Parathyroid adenoma (tissue), 2 donors: ENCODE measurements around the gene UBD.

Experiments
- H2AFZ ChIP-seq: fragments of 300-600 bp; sonication (generic); one replicate; pipeline ENCODE4 v1.7.0; 2017; ENCODE audit warnings: antibody characterized with exemption, mild to moderate bottlenecking
- H3K27ac ChIP-seq: fragments of 300-600 bp; sonication (generic); one replicate; pipeline ENCODE4 v1.7.0; 2017
- H3K27me3 ChIP-seq: fragments of 300-600 bp; sonication (generic); one replicate; pipeline ENCODE4 v1.7.0; 2017; ENCODE audit warnings: low read length; ENCODE audit not compliant: control insufficient read depth, insufficient read depth
- H3K36me3 ChIP-seq: fragments of 300-600 bp; sonication (generic); one replicate; pipeline ENCODE4 v1.7.0; 2017; ENCODE audit warnings: low read length; ENCODE audit not compliant: control insufficient read depth, insufficient read depth
- H3K4me1 ChIP-seq: fragments of 300-600 bp; sonication (generic); one replicate; pipeline ENCODE4 v1.7.0; 2017; ENCODE audit warnings: control low read depth
- H3K4me2 ChIP-seq: fragments of 300-600 bp; sonication (generic); one replicate; pipeline ENCODE4 v1.7.0; 2017; ENCODE audit warnings: low read length
- H3K4me3 ChIP-seq: fragments of 300-600 bp; sonication (generic); one replicate; pipeline ENCODE4 v1.7.0; 2017; ENCODE audit warnings: low read depth, low read length
- H3K79me2 ChIP-seq: fragments of 300-600 bp; sonication (generic); one replicate; pipeline ENCODE4 v1.7.0; 2017; ENCODE audit warnings: control low read depth
- H3K9ac ChIP-seq: fragments of 300-600 bp; sonication (generic); one replicate; pipeline ENCODE4 v1.7.0; 2017; ENCODE audit warnings: mild to moderate bottlenecking
- H3K9me3 ChIP-seq: fragments of 300-600 bp; sonication (generic); one replicate; pipeline ENCODE4 v1.7.0; 2017; ENCODE audit warnings: low read length; ENCODE audit not compliant: control insufficient read depth
- TF ChIP-seq, protein P1 (sequence below): fragments of 300-600 bp; sonication (generic); IDR thresholded peaks from one replicate; pipeline ENCODE4 v1.7.0; 2017; ENCODE audit warnings: antibody characterized with exemption, mild to moderate bottlenecking
- donor health status: primary hyperparathyroidism.

Gene UBD

DNA sequence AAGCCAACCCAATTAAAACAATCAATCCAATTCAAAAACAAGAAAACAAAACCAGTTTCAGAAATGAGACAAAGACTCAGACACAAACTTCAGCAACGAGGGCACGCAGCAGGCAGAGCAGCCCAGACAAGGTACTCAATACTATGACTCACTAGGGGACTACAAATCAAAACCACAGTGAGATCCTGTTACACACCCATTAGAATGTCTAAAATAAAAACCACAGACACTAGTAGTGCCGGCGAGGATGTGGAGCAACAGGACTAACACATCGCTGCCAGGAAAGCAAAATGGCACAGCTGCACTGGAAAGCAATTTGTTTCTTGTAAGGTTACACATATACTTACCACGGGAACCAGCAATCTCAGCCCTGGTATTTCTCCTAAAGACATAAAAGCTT lies 43.4 kb downstream of the UBD start:
- no peak overlapping the region for H3K4me2 ChIP-seq
- H3K36me3 ChIP-seq: no peaks in the 10 kb centered on the region
- H3K4me1 ChIP-seq: no peaks in the 10 kb centered on the region
- H3K4me3 ChIP-seq: no peak overlapping the region
- no peaks in the 10 kb centered on the region for H3K79me2 ChIP-seq
- no peaks in the 10 kb centered on the region for H3K27me3 ChIP-seq
- no peak overlapping the region for H3K9ac ChIP-seq
- H3K27ac ChIP-seq: no peak overlapping the region
- H2AFZ ChIP-seq: no peak overlapping the region
- TF ChIP-seq, protein P1, sequence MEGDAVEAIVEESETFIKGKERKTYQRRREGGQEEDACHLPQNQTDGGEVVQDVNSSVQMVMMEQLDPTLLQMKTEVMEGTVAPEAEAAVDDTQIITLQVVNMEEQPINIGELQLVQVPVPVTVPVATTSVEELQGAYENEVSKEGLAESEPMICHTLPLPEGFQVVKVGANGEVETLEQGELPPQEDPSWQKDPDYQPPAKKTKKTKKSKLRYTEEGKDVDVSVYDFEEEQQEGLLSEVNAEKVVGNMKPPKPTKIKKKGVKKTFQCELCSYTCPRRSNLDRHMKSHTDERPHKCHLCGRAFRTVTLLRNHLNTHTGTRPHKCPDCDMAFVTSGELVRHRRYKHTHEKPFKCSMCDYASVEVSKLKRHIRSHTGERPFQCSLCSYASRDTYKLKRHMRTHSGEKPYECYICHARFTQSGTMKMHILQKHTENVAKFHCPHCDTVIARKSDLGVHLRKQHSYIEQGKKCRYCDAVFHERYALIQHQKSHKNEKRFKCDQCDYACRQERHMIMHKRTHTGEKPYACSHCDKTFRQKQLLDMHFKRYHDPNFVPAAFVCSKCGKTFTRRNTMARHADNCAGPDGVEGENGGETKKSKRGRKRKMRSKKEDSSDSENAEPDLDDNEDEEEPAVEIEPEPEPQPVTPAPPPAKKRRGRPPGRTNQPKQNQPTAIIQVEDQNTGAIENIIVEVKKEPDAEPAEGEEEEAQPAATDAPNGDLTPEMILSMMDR: no peak
- H3K9me3 ChIP-seq: no peaks in the 10 kb centered on the region

DNA sequence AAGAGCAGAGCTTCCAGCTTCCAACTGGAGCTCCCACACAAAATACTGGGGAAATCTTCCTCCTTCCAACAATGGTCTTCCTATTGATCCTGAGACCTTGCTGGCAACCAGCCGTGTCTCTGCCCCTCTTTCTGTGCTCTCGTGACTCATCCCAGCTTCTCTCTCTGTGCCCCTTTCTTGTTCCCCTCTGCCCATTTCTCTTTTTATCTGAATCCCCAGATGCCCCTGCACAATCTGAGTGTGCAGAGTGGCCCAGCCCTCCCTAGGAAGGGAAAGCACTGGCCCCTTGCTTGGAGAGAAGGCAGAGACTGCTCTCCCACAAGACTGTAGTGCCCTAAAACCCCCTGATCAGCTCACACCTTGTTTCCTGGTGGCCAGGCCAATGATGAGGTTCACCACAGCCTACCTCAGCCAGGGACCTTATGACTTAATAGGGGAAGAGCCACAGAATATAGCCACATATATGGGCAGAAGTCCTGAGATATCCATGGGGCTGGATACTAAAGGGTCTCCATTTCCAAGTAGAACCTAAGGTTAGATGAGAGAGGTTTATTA lies 48.7 kb downstream of the UBD start:
- Histone ChIP-seq H3K9me3 (no peaks in the 10 kb centered on the region), H3K4me1 (no peaks in the 10 kb centered on the region), H3K9ac (no peak overlapping the region)

DNA sequence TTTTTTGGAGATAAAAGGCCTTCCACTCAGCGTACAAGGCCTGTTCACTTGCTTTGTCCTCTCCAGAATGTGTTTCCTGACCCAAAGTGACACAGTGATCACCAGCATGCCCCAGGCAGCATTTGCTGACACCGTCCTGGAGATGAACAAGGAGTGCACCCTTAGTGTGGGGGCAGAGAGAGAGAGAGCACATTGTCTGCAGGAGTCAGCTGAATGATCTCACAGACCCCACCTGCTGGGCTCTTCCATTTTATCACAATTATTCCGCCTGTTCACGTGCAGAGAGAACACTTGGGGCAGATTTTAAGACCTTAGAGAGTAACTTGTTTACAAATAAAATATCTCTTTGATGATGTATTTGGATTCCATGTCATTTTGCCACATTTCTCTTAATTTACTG lies 49.3 kb downstream of the UBD start:
- Histone ChIP-seq H3K27ac (no peak overlapping the region), H3K4me1 (no peaks in the 10 kb centered on the region), H3K4me3 (no peak overlapping the region), H3K4me2 (no peak overlapping the region), H3K9ac (no peak overlapping the region), H3K9me3 (no peaks in the 10 kb centered on the region), H3K27me3 (no peaks in the 10 kb centered on the region), H2AFZ (no peak overlapping the region), H3K36me3 (no peaks in the 10 kb centered on the region), H3K79me2 (no peaks in the 10 kb centered on the region)
- TF ChIP-seq, protein P1: no peak

More for the DNA sequence above, 48.7 kb downstream of the UBD start:
- no peak overlapping the region for H2AFZ ChIP-seq
- H3K27me3 ChIP-seq: no peaks in the 10 kb centered on the region
- H3K4me3 ChIP-seq: no peak overlapping the region
- TF ChIP-seq, protein P1: no peak
- no peaks in the 10 kb centered on the region for H3K36me3 ChIP-seq
- H3K79me2 ChIP-seq: no peaks in the 10 kb centered on the region
- no peak overlapping the region for H3K27ac ChIP-seq
- no peak overlapping the region for H3K4me2 ChIP-seq

DNA sequence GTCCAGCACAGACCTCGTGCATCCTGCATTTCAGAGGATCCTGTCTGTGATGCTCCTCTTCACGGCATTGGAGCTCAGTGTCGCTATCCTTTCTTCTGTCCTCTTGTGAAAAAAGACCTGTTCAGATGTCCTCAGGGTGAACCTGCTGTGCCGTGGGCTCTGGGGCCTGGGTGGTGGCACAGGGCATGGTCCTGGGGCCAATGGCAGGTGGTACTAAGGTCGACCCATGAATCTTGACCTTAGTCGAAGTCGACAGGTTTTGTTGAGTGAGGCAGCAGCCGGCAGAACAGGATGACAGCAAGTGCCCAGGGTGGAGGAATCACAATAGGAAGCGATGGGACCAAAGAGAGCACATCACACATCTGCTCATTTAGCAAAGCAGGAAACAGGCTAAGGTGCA lies 49.8 kb downstream of the UBD start:
- no peaks in the 10 kb centered on the region for H3K4me1 ChIP-seq
- H3K4me2 ChIP-seq: no peak overlapping the region
- H3K27ac ChIP-seq: no peak overlapping the region
- no peaks in the 10 kb centered on the region for H3K36me3 ChIP-seq
- H3K27me3 ChIP-seq: no peaks in the 10 kb centered on the region
- TF ChIP-seq, protein P1: no peak
- no peak overlapping the region for H2AFZ ChIP-seq
- no peaks in the 10 kb centered on the region for H3K9me3 ChIP-seq
- no peak overlapping the region for H3K9ac ChIP-seq
- H3K4me3 ChIP-seq: no peak overlapping the region
- no peaks in the 10 kb centered on the region for H3K79me2 ChIP-seq

DNA sequence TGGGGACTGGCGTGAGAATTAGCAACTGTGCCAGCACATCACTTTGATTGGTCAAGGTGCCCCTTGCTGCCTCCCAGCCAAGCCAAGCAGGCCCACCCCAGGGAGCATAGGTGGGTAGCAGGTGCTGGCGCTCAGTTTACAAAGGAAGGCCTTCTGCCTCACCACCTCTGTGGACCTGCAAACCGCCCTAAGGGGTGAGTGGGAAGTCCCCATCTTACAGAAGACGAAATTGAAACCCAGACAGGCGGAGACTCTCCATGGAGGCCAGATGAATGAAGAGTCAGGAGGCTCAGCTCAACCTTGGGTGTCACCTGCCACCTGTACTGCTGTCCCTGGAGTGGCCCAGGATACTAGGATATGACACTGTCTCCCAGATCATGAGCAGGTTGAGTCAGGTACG lies 50.3 kb downstream of the UBD start:
- no peak overlapping the region for H3K4me2 ChIP-seq
- H3K36me3 ChIP-seq: no peaks in the 10 kb centered on the region
- H3K27me3 ChIP-seq: no peaks in the 10 kb centered on the region
- H3K4me3 ChIP-seq: no peak overlapping the region
- TF ChIP-seq, protein P1: no peak
- H3K4me1 ChIP-seq: no peaks in the 10 kb centered on the region
- no peak overlapping the region for H2AFZ ChIP-seq
- no peak overlapping the region for H3K9ac ChIP-seq
- no peak overlapping the region for H3K27ac ChIP-seq
- no peaks in the 10 kb centered on the region for H3K9me3 ChIP-seq
- no peaks in the 10 kb centered on the region for H3K79me2 ChIP-seq
